DMS53 (cell line): ENCODE results near the gene KIAA0930.
A peak's percentile ranks its signal among the peaks of the same experiment; 100 is the strongest.
"Not testable (repeated sequence)": the region's sequence is repeated elsewhere in the genome, so short reads cannot be mapped to it uniquely, and the experiment has no call there.

ENCODE experiments used
- DNase-seq: peaks from one replicate; lab custom pipeline; 2025; lab: John Stamatoyannopoulos, UW

KIAA0930 gene

DNA sequence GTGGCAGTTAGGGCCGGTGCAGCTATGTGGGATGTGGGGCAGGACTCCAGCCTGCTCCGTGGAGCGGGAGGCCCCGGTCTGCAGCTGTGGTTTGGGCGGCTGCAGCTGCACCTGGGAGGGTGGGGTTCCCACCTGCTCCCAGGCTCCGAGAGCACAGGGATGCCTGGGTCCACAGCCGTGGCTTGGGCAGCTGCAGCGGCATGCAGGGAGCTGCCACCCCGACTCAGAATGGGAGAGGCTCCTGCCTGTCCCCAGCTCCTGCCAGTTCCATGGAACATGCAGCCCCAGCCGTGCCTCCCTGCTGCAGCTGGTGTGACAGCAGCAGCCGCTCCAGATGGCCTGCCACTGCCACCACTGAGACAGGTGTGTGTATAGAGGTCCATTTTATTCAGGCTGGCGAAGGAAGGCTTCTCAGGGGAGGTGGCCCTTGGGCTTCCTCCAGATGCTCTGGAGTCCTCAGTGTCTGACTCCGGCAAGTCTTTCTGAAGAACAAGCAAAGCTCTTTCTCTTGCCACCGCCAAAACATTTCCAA, 22.3 kb upstream of the KIAA0930 start:
- peak; percentile 70 for DNase-seq

DNA sequence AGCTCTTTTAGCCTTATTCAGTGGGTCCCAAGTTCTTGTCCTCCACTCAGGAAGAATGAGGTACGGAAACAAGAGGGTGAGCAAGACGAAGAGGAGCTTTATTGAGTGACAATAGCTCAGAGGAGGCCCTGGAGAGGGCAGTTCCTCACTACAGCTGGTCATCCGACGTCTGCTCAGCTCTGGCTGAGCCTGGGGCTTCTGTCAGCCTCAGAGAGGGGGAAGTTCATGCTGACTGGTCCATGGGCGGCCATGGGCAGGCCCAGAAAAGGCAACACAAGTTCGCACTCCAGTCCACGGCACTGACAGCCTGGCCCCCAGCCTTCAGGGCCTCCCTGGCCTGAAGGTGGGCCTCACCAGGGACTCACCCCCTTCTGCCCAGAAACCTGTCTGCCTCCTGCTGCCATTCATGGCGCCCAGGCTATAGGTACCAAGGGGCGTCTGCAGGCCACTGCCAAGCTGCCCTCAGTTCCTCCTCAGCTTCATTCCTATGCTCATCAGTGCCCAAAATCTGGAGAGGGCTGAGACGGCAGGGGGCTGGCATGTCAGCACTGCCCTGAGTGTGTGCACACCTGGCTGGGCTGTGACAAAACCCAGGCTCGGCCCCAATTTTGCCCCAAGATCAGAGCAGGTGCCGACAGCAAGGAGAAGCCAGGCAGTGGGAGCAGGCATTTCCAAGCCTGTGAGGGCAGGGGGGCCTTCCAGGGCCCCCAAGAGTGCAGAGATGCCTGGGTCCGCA, 21.7 kb upstream of the KIAA0930 start:
- peak; percentile 52 for DNase-seq

DNA sequence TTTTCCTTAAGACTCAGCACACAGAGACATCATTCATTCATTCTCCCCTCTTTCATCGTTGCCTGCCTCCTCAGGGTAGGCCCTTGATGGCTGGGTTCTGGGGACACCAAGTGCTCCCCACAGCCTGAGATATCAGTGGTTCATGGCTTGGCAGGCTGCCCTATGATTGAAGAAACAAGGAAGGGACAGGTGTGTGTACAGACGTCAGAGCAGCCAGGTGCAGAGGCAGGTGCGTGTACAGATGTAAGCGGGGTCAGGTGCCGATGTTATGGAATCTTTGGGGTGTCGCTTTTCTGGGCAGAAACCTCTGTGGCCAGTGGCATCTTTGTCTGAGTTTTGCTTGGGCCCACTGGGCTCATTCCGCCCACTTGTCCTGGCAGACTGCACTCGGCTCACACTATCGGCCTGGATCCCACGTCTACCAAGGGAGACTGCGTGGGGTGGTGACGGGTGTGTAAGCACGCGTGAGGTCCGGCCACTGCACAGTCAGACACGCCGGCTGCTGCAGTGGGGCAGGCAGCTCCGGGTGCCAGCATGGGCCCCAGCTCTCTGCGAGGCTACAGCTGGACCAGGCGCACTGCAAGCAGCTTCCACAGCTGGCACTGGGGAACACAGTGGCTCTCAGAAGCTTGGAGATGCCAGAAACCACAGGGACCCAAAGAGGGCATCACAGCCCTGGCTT, 20.9 kb upstream of the KIAA0930 start:
- DNase-seq = peak; percentile 82

DNA sequence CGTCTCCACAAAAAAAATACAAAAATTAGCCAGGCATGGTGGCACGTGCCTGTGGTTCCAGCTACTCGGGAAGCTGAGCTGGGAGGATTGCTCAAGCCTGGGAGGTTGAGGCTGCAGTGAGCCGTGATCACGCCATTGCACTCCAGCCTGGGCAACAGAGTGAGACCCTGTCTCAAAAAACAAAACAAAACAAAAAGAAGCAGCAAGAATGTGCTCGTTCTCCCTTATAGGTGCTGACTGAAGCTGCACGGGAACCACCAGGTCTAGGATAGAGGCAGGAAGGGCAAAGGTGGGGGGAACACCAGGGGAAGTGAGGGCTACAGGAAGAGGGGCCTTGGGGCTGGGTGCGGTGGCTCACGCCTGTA, 19.7 kb upstream of the KIAA0930 start:
- not testable (repeated sequence) for DNase-seq

DNA sequence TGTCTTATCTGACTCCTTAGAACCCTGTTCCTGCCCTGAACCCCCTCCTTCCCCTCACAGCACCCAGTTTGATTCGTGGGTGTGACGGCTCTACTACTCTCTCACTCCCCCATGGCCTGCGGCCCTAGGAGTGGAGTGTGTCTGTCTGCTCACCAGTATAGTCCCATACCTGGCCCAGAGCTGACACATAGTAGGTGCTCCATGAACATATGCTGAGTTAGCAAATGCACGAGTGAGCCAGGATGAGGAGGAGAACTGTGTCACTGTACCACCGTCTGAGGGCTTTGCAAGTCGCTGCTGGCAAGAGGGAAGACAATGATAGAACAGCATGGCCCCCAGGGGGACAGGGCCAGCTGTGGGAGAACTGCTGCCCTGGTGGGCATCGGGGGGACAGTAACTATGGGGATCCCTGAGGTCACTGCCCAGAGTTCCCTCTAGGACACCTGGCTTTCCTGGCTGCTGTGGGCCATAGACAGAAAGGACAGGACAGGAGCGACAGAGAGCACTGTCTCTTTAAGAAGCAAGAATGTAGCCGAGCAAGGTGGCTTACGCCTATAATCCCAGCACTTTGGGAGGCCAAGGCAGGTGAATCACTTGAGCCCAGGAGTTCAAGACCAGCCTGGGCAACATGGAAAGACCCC, 19.2 kb upstream of the KIAA0930 start:
- DNase-seq = no peak

DNA sequence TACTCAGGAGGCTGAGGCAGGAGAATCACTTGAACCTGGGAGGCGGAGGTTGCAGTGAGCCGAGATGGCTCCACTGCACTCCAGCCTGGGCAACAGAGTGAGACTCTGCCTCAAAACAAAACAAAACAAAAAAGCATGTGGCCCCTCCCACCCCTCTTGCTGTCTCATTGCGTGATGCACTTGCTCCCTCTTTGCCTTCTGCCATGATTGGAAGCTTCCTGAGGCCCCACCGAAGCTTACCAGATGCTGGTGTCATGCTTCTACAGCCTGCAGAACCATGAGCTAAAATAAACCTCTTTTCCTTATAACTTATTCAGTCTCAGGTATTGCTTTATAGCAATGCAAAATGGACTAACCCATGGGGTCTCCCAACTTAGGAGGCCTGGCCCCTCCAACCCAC, 17.2 kb upstream of the KIAA0930 start:
- not testable (repeated sequence) for DNase-seq

DNA sequence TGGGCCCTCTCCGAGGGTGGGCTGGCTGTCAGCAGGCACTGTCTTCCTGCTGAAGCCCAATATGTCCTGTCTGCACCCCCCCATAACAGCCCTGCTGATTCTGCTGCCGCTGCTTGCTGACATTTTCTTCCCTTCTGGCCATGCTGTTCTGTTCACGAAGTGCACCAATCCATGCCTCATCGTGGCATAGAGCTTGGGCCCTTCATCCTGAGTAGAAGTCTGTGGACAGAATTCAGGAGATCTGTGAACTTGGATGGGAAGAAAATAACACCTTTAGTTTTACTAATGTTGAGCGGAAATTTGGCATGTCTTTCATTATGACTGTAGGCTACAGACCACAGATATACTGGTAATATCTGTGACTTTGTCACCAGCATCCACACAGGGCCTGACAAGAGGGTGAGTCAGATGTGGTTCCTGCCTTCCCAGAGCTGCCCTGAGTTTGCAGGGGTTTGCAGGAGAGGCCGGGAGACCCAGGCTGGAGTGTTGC, 14.1 kb upstream of the KIAA0930 start:
- peak; percentile 33 for DNase-seq

DNA sequence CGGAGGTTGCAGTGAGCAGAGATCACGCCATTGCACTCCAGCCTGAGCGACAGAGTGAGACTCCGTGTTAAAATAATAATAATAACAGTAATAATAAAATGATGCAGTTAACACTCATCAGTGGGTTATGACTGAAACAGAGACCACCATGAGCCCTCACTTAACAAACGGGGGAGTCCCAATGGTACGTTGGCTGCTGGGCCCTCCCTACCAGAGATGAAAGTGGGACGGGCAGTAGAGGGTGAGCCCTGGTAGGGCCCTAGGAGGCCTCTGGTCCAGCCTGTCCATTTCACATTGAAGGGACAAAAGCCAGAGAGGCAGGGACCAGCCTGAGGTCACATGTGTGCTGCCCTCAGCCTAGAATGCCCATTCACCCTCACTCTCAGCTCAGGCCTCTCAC, 13.7 kb upstream of the KIAA0930 start:
- DNase-seq = no peak

DNA sequence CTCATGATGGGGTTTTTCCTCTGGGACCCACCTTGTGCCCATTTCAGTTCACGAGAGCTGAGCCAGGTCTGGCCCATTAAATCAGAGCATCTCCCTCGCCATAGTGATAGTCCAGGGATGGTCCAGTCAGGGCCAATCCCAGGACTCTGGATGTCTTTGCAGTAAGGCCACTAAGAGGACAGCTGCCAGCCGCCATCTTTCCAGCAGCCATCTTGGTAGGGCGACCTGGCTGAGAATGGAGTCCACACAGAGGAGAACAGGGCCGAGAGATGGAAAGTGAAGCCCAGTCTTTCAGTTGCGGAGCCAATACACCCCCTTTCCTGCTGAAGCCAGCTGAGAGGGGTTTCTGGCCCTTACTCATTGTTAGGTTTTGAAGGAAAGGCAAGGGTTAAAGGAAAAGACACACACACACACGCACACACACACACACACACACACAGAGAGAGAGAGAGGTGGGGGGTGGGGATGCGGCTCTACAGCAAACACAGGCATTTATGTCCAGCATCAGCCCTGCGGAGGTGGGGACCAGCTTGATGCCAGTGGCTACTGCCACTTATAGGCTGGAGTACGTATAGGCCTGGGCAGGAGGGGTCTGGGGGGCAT, 12.4 kb upstream of the KIAA0930 start:
- DNase-seq = no peak

DNA sequence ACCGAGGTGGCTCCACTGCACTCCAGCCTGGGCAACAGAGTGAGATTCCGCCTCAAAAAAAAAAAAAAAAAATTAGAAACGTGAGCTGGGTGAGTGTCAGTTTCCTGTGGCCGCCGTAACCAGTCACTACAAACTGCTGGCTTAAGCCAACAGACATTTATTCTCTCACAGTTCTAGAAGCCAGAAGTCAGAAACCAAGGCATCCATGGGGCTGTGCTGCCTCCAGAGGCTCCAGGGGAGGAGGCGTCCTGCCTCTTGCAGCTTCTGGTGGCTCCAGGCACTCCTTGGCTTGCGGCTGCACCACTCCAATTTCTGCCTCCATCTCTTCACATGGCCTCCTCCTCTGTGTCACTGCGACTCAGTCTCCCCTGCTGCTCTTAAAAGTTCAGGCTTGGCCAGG, 11.1 kb upstream of the KIAA0930 start:
- peak; percentile 16 for DNase-seq

DNA sequence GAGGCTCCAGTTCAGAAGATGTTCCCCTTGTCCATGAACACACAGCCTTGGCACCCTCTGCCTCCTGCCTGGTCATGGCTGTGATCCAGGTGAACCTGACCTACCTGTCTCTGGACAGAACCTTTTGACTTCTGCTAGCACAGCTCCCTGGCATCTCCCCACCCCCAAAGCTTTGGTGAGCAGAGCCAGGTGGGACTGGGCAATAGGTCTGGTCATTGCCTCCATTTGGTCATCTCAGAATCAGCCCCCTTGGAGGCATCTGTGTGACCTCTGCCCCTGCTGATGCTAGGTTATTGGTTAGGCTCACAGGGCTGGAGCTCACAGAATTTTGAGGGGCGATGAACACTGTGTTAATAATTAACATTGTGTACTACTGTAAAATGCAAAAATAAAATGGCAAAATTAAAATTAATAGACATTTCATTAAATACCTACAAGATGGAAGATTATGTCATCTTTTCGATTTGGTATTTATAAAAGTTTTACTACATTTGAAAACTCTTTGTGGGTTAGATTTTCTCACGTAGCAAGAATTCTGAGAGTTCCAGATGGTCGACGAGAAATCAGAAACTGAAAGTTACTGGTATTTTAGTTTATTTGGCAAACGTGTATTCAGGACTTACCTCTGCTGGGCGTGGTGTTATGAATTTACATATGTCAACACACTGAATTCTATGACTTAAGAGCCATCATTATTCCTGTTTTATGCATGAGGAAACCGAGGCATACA, 8.3 kb upstream of the KIAA0930 start:
- DNase-seq = no peak

DNA sequence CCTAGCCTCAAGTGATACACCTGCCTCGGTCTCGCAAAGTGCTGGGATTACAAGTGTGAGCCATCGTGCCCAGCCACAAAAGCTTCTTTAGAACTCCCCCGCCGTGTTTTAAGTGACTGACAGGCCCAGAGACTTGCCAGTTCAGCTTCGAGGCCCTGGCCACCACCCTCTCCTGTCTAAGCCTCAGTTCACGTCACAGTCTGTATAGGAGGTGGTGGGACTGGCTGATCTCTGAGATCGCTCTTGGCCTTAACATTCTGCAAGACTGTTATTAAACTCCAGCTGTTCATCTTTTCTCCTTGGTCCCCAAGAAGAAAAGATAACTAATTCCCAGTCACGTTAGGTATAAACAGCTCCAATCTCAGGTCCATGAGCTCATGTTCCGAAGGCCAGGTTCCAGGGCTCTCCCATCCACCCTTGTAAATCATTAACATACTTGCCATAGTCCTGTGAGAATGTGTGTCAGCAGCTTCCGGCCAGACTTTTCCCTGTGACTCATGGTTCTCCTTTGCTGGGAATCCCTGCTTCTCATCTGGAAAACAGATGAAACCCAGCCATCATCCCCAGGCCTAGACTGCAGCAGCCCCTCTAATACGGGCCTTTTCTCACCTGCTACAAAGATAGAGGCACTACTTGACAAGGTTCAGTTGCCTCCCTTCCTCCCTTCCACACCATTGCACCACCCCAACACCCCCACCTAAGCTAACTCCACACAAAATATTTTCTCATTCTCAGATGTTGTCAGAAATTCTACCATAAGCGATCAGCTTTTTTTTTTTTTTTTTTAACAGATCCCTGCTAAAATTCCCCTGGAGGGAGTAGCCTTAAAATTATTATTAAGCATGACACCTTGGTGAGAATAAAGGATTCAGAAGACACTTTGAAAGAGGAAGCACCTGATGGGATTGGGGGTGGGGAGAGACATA, 5.6 kb upstream of the KIAA0930 start:
- DNase-seq = peak; percentile 96

DNA sequence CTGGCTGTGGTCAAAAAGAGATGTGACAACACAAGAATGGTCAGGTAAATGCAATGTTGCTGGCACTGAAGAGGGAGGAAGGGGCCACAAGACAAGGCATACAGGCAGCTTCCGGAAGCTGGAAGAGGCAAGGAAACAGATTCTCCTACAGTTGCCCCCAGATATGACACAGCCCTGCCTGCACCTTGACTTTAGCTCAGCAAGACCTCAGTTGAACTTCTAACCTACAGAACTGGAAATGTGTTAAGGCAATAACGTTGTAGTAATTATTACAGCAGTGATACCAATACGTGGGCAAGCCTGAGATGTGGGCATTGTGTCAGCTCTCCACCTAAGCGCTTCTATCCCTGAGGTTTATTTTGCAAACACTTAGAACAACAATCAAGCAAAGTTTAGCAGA, 4.2 kb upstream of the KIAA0930 start:
- DNase-seq = no peak

DNA sequence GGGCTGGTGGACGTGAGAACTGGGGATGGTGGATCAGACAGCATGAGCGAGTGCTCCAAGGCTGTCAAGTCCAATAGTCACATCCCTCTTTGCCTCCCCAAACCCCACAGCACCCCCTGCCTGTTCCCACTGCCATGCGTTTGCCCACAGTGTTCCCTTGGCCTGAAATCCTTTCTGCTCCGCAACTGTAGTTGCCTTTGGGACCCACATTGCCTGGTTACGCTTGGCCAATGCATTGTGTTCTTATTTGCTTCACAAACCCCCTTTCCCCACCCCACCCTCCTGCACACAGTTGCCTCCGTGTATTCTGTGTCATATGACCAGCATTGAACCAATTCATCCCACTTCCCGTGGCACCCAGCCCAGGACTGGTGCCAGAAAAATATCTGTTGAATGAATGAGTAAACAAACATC, 2.1 kb upstream of the KIAA0930 start:
- peak; percentile 86 for DNase-seq

DNA sequence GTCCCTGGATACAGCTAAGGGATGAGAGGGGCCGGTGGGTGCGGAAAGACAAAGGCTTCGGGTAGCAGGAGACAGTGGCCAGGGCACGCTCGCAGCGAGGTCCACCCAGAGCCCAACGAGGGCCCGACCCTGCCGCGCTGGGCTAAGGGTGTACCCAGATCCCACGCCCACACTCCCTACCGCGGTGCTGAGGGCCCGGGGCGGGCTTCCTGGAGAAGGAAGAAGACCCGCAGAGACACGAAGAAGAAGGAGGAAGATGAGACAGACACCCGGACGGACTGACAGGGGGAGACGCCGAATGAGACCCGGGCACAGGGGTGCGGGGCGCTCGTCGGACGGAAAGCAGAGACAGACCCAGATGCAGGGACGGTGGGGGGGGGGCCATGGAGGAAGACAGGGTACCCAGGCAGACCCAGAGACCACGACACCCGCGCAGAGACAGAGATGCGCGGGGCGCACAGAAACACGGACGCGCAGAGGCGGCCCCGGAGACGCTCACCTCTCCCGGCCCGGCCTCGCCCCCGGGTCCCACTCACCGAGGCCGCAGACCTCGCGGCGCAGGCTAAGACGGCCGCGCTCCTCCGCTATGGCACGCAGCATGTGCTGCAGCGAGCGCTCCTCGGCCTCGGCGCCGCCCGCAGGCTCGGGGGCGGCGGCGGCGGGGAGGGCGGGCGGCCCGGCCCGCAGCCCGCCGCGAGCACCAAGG, 437 bp downstream of the KIAA0930 start:
- peak; percentile 82 for DNase-seq

DNA sequence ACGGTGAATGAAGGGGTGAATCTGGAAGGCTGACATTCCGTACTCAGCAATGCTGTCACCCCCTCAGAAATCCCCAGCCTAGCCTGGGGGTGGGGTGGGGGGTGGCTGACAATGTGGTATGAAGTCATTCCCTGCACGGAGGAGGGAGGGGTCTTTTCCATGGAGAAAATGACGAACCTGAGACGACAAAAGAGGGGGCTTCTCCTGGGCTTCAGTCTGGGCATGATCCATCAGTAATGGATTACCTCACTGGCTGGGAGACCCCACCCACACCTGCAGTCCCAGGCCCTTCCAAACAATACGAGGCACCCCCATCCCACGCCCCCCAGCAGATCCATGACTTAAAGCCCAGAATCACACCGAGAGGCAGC, 1.0 kb downstream of the KIAA0930 start:
- no peak for DNase-seq

DNA sequence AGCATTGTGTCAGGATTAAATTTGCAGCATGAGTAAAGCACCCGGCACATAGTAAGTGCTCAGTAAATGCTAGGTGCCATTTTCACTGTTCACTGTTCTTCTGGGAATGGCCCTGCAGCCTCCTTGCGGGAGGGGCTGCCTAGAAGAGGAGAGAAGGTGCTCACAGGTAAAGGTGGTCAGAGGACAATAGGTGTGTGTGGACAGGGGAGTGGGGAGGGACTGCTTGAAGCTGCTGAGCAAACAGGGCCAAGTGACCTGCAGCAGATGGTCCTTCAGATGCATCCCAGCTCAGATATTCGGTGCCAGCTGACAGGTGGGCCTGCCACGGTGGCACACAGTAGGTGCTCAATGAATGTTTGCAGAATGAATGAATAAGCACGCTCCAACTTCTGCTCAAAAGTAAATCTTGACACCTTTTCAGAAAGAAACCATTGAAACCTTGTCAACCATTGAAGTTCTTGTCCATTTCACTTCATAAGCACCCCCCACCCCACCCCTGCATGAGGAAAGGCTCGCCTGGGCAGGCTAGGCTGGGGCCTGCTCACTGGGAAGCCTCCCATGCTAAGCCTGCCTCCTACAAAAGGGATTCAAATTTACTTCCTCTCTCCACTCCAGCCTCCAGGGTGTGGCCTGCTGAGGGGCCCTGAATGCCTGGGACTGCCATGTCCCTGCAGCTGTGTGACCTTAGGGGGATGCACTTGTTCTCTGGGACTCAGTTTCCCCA, 1.6 kb downstream of the KIAA0930 start:
- peak; percentile 56 for DNase-seq

DNA sequence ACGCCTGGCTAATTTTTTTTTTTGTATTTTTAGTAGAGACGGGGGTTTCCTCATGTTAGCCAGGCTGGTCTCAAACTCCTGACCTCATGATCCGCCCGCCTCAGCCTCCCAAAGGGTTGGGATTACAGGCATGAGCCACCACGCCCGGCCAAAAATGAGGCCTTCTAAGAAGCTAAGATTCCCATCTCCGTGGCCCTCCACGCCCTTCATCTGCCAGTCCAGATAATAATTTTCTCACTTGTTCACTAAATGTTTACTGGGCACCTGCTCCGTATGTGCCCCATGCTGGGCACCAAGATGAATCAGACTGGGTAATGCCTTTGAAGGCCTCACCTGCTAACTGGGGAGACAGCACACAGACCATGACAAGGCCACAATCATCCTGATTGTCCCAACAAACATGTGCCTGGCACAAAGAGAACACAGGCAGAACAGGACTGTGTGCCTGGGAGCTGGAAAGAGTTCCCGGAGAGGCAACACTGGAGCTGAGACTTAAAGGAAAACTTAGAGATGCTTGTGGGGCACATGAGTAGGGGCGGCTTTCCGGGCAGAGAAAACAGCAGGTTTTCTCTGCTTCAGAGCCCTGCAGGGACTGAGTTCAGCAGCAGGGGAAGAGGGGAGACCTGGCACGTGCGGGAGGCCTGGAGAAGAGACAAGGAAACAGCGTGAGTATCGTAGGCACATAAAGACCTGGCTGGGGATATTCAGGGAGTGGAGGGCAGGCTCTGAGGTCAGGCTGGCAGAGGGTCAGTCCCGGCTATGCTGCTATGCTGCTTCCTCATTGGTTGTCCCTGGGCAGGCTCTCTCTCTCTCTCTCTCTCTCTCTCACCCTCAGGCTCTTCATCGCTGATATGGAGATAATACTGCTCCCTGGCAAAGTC, 2.4 kb downstream of the KIAA0930 start:
- DNase-seq = peak; percentile 39
